Measurements from ENCODE around the gene IKZF1. TPM values are rescaled to one million over a fixed set of nuclear protein-coding genes. Genes with fewer than 3 reads are reported as not detected.

IKZF1 gene
- polyA plus RNA-seq, 1 donor = 1.4 TPM

DNA sequence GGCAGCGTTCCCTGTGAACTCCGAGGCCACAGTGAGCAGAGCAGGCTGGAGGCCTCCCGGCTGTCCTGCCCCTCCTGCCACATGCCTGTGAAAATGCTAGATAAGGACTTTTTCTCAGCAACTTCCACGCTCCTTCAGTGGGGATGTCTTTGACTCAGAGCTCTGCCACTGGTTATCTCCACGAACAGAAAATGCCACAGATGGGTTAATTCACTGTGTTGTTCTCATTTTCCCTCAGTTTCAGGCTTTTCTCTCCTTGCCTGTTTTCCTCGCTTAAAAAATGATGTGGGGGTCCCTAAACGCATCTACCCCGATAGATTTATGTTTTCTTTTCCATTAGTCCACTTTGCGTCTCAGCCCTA is 51.3 kb downstream of the IKZF1 start:
- DNase-seq (ENCODE audit: low read depth) = no peak

GRCh38 chr7:50356212-50356944 is 51.9 kb downstream of the IKZF1 start:
- no peak for DNase-seq (ENCODE audit: low read depth)

GRCh38 chr7:50356945-50357268 is 52.4 kb downstream of the IKZF1 start:
- DNase-seq (ENCODE audit: low read depth) = no peak

DNA sequence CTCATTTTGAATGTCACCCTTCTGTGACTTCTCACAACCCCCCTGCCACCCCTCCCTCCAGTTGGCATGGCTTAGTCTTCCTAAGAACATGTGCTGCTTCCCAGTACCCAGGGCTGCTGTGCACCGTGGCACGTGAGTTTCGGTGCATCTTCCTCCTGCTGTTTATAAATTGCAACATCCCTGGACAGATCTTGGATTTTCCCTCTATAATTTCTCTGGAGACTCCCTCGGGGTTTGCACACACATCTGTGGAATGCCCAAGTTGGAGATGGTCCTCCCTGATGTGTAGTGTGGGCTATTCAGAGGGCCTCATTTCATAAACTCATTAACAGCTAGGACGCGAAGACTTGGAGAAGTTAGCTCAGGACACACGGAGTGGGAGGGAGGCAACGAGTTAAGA is 52.9 kb downstream of the IKZF1 start:
- no peak for DNase-seq (ENCODE audit: low read depth)

DNA sequence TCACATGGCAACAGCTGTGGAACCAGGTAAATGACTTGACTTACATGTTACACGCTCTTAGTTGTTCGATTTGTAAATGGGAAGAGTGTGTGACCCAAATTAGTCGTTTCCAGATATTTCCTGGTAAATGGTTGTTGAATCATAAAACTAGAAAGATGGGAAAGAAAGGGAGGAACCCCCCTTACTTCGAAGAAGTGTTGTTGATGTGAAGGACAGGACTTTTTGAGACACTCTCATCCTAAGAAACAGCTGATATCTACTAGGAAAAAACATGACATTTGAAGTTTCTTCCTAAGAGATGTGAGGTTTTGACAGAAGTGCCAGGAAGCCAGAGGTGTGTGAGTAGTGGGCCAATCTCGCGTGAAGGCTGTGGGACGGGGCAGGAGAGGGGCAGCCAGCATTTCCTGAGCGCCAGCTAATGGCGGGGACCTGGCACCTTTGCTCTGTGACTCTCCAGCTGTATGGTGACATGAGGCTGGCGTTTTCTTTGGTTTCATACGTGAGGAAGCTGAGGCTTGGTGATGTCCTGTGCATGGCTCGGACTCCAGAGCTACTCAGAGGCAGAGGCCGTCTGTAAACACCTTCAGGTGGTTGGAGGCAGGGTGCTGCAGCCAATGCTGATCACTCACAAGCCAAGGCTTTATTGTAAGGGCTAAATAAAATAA is 53.7 kb downstream of the IKZF1 start:
- DNase-seq (ENCODE audit: low read depth) = no peak

DNA sequence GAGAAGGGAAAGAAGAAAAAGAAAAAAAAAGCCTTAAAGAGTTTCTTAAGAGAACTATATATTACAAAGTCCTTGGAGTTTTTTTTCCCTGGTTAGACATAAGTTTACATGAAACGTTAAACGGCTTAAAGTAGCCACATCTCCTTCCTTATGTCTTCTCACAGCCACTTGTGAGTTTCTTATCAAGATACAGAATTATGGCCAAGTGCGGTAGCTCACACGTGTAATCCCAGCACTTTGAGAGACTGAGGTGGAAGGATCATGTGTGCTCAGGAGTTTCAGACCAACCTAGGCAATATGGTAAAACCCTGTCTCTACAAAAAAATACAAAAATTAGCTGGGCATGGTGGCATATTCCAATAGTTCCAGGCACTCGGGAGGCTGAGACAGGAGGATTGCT is 54.3 kb downstream of the IKZF1 start:
- no peak for DNase-seq (ENCODE audit: low read depth)

DNA sequence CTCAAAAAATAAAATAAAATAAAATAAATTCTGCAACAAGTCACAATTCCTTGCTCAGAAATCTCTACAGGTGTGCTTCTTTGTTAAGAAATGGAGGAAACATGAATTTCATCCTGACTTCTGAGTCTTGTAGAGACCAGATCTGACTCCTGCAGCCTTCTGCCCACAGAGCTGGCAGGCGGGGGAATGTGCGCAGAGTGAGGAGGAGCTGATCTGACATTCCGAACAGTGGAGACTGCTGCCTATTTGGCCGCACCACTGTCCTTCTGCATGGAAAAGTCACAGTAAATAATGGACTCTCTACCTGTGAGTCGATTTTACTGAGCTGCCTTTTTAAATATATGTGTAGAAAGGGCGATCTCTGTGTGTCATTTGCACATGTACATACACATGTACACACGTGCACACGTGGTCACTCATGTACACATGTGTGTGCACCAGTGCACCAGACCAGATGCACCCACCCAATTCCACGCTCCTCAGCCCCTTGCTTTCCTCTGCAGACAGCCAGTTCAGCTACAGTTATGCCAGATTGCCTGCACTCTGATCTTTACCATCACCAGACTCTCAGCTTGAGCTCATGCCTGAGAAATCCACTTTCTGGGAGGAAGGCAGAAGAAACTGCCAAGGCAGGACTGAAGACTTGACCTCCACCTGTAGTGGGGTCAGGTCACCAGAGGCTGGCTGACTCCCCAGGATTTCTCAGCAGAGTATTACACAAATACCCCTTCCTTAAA is 54.9 kb downstream of the IKZF1 start:
- DNase-seq (ENCODE audit: low read depth) = no peak

GRCh38 chr7:50359995-50360925 is 55.7 kb downstream of the IKZF1 start:
- no peak for DNase-seq (ENCODE audit: low read depth)

GRCh38 chr7:50362142-50362541 is 57.6 kb downstream of the IKZF1 start:
- no peak for DNase-seq (ENCODE audit: low read depth)

DNA sequence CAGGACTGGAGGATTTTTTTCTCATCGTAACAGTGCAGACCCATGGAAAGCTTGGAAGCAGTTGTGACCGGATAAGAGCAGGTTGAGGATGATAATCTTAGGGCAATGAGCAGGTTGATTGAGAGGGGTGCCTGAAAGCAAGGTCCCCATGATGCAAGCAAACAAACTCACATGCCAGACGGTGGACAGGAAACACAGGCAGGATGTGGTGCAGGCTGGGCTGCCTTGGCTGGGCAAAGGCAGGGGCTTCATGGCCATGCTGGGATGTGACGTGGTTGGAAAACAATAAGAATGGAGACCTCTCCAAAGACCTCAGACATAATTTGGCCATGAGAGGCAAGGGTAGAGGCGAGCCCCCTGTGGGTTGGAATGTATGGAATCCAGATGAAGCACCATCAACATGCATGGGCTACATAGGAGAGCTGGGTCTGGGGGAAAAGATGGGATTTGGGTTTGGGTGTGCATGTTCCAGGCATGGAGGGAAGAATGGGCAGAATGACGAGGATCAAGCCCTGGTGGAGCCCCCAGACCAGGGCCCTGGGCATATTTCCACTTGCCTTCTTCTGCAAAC is 58.3 kb downstream of the IKZF1 start:
- no peak for DNase-seq (ENCODE audit: low read depth)

DNA sequence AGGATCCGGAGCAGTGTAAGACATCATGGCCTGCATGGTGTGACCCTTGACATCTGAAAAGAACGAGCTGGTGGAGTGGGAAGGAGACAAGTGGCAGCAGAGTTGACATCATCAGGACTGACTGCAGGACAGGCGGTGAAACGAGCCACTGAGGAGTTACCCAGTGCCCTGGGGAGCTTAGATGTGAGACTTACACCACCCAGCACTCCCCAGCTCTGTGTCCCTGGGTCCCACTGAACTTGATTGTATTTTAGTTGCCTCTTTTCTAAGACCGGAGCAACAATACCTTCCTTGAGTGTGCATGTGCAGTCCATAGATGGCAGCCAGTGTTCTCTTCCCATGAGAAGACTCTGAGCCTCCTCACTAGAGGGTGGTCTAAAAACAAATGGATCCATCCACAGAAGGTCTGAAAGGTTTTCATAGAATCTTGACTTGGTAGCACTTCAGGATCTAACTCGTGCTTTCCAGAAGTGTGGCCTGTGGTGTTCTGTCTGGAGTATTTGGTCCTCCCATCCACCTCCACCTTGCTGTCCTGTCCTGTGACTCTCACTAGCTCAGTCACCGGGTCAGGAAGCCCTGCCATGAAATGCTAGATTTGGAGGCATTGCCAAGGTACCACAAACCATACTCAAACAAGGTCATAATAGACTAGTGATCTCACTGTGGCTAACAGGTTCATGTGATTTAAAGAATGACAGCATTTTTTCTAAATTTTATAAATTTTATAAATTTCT is 59.0 kb downstream of the IKZF1 start:
- no peak for DNase-seq (ENCODE audit: low read depth)

DNA sequence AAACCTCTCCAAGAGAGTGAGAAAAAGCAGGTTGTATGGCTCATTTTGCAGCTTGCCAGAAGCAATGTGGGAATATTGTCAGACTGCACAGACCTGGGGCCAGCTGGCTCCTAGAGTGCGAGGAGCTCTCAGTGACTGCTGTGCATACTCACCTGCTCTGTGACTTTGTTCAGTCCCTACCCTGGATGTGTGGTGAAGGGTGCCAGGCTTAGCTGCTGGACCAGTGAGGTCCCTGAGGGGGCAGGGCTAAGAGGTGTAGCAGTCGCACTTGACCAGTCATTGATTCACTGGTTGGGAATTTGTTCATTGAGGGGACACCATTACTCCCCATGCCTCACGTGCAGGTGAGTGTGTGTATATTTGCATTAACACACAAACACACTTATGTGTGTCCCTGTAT is 60.1 kb downstream of the IKZF1 start:
- no peak for DNase-seq (ENCODE audit: low read depth)

- no peak for DNase-seq (ENCODE audit: low read depth)
Measured at GRCh38 chr7:50366311-50366710, 61.8 kb downstream of the IKZF1 start.

- DNase-seq (ENCODE audit: low read depth) = no peak
Measured at GRCh38 chr7:50367100-50367499, 62.6 kb downstream of the IKZF1 start.

DNA sequence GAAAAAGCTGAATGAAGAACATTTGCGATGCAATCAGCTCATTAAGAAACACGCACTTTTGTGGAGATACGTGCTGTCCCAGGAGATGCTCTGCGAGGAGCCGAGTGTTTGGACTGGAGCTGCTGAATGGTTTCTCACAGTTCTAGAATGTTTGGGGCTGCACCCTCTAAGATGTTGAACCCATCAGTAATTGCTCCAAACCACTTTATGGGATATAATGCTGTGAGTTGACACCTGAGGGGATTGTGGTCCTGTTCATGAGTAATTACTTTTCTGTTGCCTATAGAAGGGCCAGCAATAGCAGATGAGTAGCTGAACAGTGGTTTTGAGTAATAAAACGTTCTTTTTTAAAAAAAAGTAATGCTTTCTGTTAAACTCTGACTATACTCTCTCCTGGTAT is 63.1 kb downstream of the IKZF1 start:
- no peak for DNase-seq (ENCODE audit: low read depth)

GRCh38 chr7:50368366-50368765 is 63.9 kb downstream of the IKZF1 start:
- no peak for DNase-seq (ENCODE audit: low read depth)

GRCh38 chr7:50369143-50370026 is 64.9 kb downstream of the IKZF1 start:
- no peak for DNase-seq (ENCODE audit: low read depth)

DNA sequence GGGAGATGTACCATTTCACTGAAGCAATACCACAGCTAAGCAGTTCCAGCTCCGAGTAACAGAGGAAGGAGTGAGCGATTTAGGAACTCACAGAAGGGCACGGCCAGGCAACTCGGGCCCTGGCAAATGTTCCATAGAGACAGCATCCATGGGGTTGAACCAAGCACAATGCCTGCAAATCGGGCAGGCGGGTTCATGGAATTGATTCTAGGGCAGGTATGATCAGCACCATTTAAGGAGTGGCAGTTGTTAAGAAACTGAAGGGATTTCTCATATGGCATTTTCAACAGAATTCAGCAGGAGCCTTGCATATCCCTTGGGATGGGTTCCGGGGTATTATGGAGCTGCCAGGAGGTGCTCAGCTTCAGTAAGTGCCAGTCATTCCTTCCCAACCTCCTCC is 66.4 kb downstream of the IKZF1 start:
- DNase-seq (ENCODE audit: low read depth) = no peak

DNA sequence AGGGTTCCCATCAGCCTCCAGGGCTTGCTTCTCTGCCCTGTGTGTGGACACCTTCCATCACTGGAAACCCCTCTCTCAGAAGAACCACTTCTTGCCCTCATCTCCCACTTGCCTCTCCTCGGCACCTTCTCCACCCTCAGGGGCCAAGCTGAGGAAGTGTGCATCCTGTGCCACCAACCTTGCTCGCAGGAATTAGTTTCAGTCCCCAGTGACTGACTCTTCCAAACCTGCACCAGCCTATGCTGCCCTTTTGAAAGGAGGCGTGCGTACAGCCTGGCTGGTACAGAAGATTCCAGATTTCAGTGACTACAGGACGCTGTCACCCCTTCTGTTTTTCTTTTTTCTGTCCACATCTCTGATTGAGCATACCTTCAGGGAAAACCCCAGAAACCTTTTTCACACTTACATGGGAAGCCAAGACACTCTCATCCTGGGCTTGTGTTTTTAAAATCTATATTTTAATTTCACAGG is 67.1 kb downstream of the IKZF1 start:
- DNase-seq (ENCODE audit: low read depth) = no peak

DNA sequence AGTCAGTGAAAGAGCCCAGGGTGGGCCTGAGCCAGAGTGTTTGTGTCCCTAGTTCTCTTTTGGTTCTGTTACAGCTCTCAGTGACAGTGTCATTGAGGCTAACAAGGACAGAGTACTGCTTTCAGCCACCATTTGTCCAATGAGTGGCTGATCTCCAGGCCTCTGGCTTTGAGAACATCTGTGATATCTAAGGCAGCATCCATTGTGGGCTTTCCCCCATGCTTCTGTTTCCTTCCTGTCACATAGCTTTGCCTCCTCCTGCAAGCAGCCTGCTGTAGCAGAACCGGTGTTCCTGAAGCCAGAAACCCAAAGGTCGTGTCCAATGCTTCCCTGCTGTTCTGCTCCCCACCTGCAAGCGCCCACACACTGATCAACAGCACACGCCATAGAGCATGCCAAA is 68.4 kb downstream of the IKZF1 start:
- DNase-seq (ENCODE audit: low read depth) = no peak

Measured in forelimb muscle (tissue), 1 donor.